GM21447 (cell line): ENCODE measurements around the gene THAP3.

ENCODE experiments used
- ATAC-seq: cut with Tn5 transposase; IDR thresholded peaks from one replicate; pipeline ENCODE4 v1.9.1; 2021; ENCODE audit not compliant: unreplicated experiment

The THAP3 gene, protein sequence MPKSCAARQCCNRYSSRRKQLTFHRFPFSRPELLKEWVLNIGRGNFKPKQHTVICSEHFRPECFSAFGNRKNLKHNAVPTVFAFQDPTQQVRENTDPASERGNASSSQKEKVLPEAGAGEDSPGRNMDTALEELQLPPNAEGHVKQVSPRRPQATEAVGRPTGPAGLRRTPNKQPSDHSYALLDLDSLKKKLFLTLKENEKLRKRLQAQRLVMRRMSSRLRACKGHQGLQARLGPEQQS

DNA sequence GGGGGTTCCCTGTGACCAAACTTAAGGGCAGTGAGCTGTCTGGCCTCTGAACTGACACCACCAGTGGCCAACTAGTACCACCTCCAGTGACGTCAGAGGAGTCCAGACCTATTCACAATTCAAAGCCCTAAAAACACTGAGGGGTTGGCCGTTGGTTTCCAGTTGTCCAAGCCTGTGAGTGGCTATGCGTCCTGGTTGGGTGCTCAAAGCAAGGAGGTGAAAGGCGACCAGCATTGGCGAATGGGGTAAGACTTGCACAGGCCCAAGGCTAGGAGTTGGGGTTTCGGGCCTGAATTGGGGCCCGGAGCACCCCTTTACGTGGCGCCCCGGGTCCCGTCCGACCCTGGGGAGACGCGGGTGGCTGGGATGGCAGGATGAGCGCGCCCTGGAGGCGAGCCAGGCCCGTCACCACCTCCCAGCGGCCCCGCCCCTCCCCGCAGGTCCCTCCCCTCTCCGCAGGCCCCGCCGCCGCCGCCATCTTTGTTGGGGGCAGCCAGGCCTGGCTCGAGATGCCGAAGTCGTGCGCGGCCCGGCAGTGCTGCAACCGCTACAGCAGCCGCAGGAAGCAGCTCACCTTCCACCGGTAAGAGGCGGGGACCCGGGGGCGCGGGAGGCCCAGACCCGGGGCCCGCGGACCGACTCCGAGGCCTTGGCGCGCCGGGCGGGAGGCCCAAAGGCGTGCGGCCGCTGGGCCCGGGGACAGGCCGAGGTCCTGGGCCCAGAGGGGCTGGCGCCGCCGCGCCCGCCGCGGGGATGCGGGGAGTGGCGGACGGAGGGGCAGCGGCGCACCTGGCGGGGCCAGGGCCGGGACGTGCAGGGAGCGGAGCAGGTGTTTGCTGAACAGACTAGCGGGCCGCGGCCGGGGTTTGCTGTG lies at the start of gene THAP3:
Gene THAP3, plus strand, starts transcription at position 159 of the 874 bp plus-strand sequence. Its CDS starts 351 bp downstream, at position 510.
- ATAC-seq, result peak; percentile 79

DNA sequence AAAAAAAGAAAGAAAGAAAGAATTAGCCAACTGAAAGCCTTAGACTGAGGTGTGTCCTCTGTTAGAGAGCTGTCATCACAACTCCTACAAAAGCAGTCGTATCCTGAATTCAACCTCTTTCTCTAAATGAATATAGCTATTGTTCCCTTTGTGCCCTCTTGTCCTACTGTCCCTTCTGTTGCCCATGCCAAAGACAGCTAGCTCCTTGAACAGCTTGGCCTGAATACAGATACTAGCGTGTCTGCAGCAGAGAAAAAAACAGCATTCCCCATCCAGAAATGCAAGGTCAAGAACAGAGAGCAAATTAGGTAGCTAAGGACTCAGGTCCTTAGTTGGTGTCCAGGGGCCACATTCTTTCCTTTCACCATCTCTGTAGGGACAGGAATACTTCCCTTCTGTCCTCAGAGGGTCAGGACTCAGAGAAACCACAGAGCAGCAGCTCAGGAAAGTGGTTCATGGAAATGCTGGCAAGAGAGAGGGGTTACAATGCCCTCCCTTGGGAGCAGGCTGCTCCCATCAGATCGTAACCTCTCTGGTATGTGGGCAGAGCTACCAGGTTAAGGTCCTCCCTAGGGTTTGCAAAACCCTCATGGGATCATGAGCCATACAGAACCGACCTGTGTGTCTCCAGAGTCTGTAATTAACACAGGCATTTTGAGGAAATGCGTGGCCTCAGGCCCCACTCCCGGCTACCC lies 46.7 kb upstream of the THAP3 start:
- no peak for ATAC-seq

DNA sequence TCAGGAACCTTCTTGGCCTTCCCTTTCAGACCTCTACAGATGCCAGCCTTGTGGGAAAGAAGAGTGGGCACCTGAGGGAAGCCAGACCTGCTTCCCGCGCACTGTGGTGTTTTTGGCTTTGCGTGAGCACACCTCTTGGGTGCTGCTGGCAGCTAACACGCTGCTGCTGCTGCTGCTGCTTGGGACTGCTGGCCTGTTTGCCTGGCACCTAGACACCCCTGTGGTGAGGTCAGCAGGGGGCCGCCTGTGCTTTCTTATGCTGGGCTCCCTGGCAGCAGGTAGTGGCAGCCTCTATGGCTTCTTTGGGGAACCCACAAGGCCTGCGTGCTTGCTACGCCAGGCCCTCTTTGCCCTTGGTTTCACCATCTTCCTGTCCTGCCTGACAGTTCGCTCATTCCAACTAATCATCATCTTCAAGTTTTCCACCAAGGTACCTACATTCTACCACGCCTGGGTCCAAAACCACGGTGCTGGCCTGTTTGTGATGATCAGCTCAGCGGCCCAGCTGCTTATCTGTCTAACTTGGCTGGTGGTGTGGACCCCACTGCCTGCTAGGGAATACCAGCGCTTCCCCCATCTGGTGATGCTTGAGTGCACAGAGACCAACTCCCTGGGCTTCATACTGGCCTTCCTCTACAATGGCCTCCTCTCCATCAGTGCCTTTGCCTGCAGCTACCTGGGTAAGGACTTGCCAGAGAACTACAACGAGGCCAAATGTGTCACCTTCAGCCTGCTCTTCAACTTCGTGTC lies 45.9 kb upstream of the THAP3 start:
- no peak for ATAC-seq

DNA sequence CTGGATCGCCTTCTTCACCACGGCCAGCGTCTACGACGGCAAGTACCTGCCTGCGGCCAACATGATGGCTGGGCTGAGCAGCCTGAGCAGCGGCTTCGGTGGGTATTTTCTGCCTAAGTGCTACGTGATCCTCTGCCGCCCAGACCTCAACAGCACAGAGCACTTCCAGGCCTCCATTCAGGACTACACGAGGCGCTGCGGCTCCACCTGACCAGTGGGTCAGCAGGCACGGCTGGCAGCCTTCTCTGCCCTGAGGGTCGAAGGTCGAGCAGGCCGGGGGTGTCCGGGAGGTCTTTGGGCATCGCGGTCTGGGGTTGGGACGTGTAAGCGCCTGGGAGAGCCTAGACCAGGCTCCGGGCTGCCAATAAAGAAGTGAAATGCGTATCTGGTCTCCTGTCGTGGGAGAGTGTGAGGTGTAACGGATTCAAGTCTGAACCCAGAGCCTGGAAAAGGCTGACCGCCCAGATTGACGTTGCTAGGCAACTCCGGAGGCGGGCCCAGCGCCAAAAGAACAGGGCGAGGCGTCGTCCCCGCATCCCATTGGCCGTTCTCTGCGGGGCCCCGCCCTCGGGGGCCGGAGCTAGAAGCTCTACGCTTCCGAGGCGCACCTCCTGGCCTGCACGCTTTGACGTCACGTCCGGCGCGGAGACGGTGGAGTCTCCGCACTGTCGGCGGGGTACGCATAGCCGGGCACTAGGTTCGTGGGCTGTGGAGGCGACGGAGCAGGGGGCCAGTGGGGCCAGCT lies 45.1 kb upstream of the THAP3 start, which contains the start of gene ZBTB48:
Gene ZBTB48, plus strand, starts transcription at position 621 of the 745 bp plus-strand sequence. CDS start 616 bp downstream, outside the sequence.
- peak; percentile 92 for ATAC-seq

DNA sequence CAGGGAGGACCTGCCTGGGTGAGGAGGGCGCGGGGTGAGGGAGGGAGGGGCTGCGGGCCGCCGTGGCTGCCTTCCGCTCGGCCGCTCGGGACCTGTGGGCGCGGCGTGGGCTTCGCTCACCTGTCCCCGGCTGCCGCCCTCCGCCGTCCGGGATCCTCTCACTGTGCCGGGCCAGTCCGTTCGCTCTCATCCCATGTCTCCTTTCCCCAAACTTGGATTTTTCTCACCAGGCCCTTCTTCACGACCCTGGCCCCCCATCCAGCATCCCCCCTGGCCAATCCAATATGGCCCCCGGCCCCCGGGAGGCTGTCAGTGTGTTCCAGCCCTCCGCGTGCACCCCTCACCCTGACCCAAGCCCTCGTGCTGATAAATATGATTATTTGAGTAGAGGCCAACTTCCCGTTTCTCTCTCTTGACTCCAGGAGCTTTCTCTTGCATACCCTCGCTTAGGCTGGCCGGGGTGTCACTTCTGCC lies 44.5 kb upstream of the THAP3 start:
- no peak for ATAC-seq

DNA sequence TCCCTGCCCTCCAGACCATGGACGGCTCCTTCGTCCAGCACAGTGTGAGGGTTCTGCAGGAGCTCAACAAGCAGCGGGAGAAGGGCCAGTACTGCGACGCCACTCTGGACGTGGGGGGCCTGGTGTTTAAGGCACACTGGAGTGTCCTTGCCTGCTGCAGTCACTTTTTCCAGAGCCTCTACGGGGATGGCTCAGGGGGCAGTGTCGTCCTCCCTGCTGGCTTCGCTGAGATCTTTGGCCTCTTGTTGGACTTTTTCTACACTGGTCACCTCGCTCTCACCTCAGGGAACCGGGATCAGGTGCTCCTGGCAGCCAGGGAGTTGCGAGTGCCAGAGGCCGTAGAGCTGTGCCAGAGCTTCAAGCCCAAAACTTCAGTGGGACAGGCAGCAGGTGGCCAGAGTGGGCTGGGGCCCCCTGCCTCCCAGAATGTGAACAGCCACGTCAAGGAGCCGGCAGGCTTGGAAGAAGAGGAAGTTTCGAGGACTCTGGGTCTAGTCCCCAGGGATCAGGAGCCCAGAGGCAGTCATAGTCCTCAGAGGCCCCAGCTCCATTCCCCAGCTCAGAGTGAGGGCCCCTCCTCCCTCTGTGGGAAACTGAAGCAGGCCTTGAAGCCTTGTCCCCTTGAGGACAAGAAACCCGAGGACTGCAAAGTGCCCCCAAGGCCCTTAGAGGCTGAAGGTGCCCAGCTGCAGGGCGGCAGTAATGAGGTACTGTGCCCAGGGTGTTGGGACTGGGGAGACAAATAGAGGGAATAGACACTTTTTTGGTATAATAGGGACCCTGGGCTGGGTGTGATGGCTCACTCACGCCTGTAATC lies 43.9 kb upstream of the THAP3 start:
- no peak for ATAC-seq

DNA sequence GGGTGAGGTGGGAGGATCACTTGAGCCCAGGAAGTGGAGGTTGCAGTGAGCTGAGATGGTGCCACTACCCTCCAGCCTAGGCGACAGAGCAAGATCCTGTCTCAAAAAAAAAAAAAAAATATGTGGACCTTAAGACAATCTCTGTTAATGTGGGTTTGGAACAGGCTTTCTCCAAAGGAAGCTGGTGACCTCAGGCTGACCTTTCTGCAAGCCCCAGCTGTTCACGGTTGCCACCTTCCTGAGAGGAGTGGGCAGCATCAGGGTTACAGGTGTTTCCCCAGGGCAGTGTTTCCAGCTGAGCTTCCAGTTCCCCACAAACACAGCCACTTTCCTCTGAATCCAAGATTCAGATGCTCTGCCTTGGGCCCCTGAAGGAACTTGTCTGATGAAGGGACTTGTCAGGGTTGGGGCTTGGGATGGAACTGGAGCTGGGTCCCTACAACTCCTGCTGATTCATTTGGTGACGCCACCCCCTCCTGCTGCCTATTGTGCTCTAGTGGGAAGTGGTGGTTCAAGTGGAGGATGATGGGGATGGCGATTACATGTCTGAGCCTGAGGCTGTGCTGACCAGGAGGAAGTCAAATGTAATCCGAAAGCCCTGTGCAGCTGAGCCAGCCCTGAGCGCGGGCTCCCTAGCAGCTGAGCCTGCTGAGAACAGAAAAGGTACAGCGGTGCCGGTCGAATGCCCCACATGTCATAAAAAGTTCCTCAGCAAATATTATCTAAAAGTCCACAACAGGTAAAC lies 42.9 kb upstream of the THAP3 start:
- ATAC-seq, result no peak

DNA sequence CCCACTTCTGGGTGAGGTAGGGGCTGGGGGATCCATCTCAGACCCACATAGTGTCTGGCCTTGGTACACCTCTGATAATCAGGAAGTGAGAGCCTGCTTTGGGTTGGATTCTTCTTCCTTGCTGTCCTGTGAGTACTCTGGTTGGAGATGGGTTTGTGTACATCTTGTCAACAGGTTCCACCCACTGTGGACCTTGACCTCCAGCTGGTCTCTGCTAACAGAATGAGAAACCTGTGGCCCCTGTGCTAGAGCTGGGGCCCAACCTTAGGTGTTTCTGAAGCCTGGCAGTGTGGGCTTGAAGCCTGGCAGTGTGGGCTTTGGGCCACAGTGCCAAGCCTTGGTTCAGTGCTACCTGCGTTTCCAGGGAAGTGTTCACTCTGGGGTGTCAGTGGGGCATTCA lies 42.3 kb upstream of the THAP3 start:
- no peak for ATAC-seq

DNA sequence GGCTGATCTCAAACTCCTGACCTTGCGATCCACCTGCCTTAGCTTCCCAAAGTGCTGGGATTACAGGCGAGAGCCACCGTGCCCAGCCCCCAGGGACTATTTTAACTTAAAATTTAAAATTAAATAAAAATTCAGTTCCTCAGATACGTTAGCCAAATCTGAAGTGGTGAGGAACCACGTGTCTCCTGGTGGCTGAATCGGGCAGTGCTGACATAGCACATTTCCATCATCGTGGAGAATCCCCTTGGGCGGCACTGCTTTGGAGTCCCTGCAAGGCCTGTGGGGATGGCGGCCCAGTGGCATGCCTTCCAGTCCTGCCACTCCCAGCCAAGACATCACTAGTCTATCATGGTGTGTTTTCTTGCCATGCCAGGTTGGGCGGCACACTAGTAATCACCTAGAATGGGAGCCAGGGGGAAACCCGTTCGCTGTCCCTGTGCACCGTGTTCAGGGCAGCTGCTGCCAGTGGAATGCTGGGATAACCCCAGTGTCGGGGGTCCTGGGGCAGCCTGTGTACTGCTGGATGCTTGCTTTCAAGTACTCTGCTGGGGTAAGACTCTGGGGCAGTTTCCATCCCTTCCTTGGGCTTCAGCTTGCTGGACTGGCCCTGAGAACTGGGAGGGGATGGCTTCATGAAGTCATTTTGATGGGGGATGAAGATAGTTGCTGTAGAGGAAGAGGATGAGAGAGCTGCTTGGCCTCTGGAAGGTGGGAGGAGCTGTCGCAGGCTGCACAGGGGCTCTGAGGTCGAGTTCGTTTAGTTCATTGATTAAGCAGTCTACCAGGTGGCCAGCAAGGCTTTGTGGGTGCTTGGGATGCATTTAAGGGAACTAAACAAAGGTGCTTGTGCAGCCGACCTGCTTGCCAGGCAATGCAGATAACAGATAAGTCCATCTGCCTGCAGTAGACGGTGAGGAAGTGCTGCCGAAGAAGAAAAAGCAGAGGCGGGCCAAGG lies 40.3 kb upstream of the THAP3 start:
- ATAC-seq, result no peak

DNA sequence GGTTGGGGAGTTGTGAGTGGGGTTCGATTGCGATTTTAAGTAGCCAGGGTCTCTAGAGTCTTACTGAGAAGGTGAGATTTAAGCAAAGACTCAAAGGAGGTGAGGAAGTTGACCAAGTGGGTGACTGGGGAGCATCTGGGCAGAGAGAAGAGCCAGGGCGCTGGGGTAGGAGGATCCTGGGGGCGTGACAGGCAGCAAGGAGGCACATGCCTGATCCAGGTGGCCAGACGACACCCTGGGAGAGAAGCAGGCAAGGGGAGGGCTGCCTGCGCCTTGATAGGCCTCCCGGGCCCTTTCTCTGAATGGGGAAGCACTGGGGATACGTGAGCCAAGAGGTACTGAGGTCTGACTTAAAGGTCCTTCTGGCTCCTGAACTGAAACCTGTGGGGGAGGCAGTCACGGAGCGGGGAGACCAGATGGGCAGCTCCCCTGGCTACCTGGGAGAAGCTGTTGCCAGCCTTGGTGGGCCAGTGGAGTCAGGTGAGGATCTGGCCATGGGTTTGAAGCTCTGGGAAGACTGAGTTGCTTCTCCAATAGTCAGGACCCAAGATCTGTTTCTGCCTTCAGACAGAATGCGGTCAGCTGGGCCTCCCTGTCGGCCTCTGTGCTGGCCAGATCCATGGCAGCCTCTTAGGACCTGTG lies 39.5 kb upstream of the THAP3 start:
- ATAC-seq, result no peak

DNA sequence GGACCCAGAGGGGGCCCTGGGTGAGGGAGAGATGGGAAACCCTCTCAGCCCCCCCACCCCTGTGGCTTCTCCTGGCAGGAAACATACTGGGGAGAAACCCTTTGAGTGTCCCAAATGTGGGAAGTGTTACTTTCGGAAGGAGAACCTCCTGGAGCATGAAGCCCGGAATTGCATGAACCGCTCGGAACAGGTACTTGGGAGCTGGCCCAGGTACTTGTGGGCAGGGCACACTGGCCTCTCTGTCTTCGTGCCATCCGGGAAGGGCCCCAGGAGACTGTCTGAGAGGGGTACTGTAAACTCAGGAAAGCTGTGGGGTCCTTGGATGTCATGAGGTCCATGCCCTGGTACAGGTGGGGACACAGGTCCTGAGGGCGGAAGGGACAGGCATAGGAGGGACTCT lies 38.8 kb upstream of the THAP3 start:
- no peak for ATAC-seq

DNA sequence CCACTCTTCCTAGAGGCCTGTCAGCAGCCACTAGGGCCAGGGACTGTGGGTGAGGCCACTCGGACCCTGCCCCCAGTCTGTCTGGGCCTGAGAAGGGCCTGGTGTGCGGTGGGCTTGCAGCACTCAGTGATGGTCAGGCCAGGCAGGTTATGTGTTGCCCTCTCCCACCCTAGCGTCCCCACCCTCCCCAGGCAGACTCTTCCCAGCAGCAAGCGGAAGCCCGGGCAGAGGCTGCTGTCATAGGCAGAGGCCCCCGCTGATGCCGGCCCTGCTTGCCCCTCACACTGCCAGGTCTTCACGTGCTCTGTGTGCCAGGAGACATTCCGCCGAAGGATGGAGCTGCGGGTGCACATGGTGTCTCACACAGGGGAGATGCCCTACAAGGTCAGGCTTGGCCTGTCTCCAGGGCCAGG lies 38.3 kb upstream of the THAP3 start:
- no peak for ATAC-seq

DNA sequence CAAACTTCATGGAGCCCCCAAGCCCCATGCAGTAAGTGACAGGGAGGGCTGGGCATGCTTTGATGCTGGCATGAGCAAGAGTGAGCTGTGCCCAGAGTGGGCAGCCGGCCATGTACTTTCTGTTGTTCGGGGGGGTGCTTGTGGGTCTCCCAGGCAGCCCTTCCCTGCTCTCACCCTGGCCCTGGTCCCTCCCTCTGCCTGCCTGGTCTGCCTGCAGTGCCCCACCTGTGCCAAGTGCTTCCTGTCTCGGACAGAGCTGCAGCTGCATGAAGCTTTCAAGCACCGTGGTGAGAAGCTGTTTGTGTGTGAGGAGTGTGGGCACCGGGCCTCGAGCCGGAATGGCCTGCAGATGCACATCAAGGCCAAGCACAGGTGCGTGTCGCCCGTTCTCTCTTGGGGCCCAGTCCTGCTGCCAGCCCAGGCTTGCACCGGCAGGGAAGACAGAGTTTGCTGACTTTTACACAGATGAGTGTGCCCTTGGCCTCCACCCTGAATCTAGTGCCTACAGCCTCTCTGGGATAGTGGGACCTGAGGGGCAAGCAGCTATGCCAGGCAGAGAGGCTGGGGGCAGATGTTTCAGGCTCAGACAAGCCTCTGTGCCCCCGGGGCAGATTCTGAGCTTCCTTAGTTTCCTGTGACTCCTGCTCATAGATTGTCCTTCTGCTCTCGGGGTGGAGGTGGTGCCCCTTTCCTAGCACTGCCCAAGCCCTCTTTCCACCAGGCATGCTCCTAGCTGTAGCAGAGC lies 37.2 kb upstream of the THAP3 start:
- no peak for ATAC-seq

DNA sequence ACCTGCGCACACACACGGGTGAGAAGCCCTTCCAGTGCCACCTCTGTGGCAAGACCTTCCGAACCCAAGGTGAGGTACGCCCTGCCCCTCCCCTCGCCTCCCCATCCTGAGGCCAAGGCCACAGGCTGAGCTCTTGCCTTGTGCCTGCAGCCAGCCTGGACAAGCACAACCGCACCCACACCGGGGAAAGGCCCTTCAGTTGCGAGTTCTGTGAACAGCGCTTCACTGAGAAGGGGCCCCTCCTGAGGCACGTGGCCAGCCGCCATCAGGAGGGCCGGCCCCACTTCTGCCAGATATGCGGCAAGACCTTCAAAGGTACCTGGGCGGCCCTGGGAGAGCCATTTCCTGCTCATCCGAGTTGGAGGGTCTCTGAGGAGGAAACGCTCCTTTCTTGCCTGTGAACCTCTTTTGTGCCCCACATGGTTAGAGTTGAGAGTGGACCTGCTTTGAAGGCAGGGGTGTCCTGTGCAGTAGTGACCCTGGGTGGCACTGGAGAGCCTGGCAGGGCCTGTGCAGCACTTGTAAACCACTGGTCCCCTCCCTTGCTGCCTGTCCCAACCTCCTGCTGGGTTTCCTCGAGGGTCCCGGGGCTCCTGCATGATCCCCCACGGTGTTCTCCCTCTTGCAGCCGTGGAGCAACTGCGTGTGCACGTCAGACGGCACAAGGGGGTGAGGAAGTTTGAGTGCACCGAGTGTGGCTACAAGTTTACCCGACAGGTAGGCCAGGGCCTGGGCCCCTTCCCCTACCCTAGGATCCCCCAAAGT lies 36.4 kb upstream of the THAP3 start:
- ATAC-seq, result no peak

DNA sequence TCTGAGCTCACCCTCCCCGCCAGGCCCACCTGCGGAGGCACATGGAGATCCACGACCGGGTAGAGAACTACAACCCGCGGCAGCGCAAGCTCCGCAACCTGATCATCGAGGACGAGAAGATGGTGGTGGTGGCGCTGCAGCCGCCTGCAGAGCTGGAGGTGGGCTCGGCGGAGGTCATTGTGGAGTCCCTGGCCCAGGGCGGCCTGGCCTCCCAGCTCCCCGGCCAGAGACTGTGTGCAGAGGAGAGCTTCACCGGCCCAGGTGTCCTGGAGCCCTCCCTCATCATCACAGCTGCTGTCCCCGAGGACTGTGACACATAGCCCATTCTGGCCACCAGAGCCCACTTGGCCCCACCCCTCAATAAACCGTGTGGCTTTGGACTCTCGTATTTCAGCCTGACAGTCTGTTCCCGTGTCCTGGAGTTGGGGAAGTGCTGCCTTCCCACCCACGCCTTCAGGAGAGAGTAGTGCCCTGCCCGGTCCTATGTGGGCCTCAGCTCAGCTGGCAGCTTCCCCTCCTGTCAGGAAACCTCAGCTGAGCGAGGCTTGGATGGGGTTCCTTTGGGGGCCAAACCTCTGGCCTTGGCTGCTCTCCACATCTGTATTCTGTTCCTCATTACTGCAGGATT lies 35.7 kb upstream of the THAP3 start:
- ATAC-seq, result no peak
